Measurements from ENCODE around the gene TRIM6. TPM values are rescaled to one million over a fixed set of nuclear protein-coding genes. Genes with fewer than 3 reads are reported as not detected.

Gene TRIM6
- total RNA-seq, 1 donor from 2014 or later: 10.1 TPM

DNA sequence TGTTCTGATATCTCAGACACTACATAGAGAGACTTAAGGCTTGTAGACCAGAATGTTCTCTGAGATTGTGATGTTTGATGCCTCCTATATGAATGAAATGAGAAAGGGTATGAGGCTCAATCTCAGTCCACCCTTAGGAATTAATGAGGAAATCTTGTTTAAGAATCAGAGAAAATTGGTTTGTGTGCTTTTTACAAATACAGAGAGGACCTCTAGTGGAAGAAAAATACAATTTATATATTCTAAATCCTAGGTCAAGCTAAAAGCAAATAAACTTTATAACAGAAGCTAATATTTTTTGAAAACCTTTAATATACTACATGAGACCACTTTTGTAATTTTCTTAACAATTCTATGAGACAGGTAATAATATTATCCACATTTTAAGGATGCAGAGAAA, 43.1 kb upstream of the TRIM6 start:
- peaks cover 10% of the 10 kb centered on the region for H3K4me1 Mint-ChIP-seq (ENCODE audit: unreplicated experiment)

GRCh38 chr11:5556596-5557188, 39.7 kb upstream of the TRIM6 start:
- DNase-seq (ENCODE audit: low spot score): no peak
- H3K36me3 Mint-ChIP-seq (ENCODE audit: low read depth, unreplicated experiment): no peaks in the 10 kb centered on the region
- H3K27me3 Mint-ChIP-seq (ENCODE audit: unreplicated experiment): no peaks in the 10 kb centered on the region
- H3K9me3 Mint-ChIP-seq (ENCODE audit: unreplicated experiment): no peaks in the 10 kb centered on the region
- TF ChIP-seq, protein P1, sequence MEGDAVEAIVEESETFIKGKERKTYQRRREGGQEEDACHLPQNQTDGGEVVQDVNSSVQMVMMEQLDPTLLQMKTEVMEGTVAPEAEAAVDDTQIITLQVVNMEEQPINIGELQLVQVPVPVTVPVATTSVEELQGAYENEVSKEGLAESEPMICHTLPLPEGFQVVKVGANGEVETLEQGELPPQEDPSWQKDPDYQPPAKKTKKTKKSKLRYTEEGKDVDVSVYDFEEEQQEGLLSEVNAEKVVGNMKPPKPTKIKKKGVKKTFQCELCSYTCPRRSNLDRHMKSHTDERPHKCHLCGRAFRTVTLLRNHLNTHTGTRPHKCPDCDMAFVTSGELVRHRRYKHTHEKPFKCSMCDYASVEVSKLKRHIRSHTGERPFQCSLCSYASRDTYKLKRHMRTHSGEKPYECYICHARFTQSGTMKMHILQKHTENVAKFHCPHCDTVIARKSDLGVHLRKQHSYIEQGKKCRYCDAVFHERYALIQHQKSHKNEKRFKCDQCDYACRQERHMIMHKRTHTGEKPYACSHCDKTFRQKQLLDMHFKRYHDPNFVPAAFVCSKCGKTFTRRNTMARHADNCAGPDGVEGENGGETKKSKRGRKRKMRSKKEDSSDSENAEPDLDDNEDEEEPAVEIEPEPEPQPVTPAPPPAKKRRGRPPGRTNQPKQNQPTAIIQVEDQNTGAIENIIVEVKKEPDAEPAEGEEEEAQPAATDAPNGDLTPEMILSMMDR (IDR thresholded peaks at IDR 0.05; ENCODE audit: unreplicated experiment): no peak
- no peak overlapping the region for H3K4me3 Mint-ChIP-seq (ENCODE audit: unreplicated experiment)
- no peak overlapping the region for H3K27ac Mint-ChIP-seq (ENCODE audit: unreplicated experiment)
- H3K4me1 Mint-ChIP-seq (ENCODE audit: unreplicated experiment): peaks cover 10% of the 10 kb centered on the region

More for the DNA sequence above, 43.1 kb upstream of the TRIM6 start:
- no peak for DNase-seq (ENCODE audit: low spot score)
- no peaks in the 10 kb centered on the region for H3K36me3 Mint-ChIP-seq (ENCODE audit: low read depth, unreplicated experiment)
- no peak overlapping the region for H3K27ac Mint-ChIP-seq (ENCODE audit: unreplicated experiment)
- no peaks in the 10 kb centered on the region for H3K27me3 Mint-ChIP-seq (ENCODE audit: unreplicated experiment)
- TF ChIP-seq, protein P1 (IDR thresholded peaks at IDR 0.05; ENCODE audit: unreplicated experiment): no peak
- no peak overlapping the region for H3K4me3 Mint-ChIP-seq (ENCODE audit: unreplicated experiment)
- no peaks in the 10 kb centered on the region for H3K9me3 Mint-ChIP-seq (ENCODE audit: unreplicated experiment)

DNA sequence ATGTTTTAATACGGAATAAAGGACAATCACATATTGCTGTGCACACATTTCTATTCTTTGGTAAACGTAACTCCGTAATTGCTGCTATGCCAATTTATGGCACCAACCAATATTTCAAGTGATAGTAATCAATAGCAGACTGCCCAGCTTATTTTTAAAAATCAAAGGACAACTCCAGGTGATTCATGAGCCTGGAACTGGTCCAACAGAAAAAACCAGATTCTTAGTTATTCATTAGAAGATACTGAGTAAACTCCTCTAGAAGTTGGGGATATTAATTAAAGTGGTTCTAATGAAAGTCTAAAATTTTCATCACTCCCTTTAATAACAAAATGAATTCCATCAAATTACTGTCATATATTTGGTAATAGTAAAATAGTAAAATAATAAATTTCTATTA, 38.7 kb upstream of the TRIM6 start:
- H3K27ac Mint-ChIP-seq (ENCODE audit: unreplicated experiment): no peak overlapping the region
- H3K27me3 Mint-ChIP-seq (ENCODE audit: unreplicated experiment): no peaks in the 10 kb centered on the region
- peaks cover 10% of the 10 kb centered on the region for H3K4me1 Mint-ChIP-seq (ENCODE audit: unreplicated experiment)
- DNase-seq (ENCODE audit: low spot score): no peak
- H3K36me3 Mint-ChIP-seq (ENCODE audit: low read depth, unreplicated experiment): no peaks in the 10 kb centered on the region
- H3K9me3 Mint-ChIP-seq (ENCODE audit: unreplicated experiment): no peaks in the 10 kb centered on the region
- TF ChIP-seq, protein P1 (IDR thresholded peaks at IDR 0.05; ENCODE audit: unreplicated experiment): no peak
- no peak overlapping the region for H3K4me3 Mint-ChIP-seq (ENCODE audit: unreplicated experiment)

DNA sequence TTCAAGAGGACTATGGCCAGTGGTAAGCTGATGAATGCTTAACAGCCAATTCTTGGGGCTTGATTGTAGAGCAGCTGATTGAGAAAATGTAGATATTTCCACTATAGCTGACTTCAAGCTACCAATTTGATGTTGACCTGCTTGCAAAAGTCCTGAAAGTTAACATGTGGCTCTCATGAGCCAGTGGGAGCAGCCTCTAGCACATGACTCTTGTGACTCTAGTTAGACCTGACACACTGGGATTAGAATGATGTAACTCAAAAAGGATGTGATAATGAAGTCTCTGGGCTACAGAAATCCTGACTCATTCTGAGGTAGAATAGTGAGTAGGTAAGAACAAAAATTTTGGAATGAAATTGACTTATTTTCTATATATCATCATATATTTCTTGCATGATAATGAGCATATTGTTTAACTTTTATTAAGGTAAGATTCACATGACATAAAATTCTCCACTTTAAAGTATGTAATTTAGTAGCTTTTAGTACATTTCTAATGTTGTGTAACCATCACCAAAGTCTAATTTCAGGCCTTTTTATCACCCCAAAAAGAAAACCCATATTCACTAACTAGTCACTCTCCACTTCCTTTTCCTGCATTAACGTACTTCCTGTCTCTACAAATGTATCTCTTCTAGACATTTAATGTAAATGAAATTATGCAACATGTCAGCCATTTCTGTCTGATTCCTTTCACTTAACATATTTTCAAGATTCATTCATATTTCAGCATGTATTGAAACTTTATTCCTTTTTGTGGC, 32.0 kb upstream of the TRIM6 start:
- no peak overlapping the region for H3K4me3 Mint-ChIP-seq (ENCODE audit: unreplicated experiment)
- no peak for DNase-seq (ENCODE audit: low spot score)
- no peak overlapping the region for H3K27ac Mint-ChIP-seq (ENCODE audit: unreplicated experiment)
- H3K27me3 Mint-ChIP-seq (ENCODE audit: unreplicated experiment): no peaks in the 10 kb centered on the region
- no peaks in the 10 kb centered on the region for H3K36me3 Mint-ChIP-seq (ENCODE audit: low read depth, unreplicated experiment)
- peaks cover 5% of the 10 kb centered on the region for H3K4me1 Mint-ChIP-seq (ENCODE audit: unreplicated experiment)
- TF ChIP-seq, protein P1 (IDR thresholded peaks at IDR 0.05; ENCODE audit: unreplicated experiment): no peak
- no peaks in the 10 kb centered on the region for H3K9me3 Mint-ChIP-seq (ENCODE audit: unreplicated experiment)

DNA sequence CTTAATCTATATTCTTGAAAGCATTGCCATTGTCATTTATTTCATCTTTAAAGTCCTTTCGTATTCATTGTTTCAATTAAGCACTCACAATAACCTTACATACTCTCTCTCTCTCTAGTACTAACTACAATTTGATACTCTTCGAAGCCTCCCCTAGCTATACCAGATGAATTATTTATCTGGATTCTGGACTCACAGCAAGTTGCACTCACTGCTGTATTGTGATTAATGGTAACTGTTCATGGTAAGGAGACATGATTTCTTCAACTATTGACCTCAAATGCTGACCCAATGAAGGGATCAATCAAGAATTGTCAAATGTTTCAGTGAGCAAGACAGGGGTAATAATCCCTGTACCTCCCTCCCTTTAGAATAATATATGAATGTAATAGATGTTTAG, 21.8 kb upstream of the TRIM6 start:
- Mint-ChIP-seq H3K27me3 (ENCODE audit: unreplicated experiment) (no peaks in the 10 kb centered on the region), H3K4me1 (ENCODE audit: unreplicated experiment) (no peaks in the 10 kb centered on the region), H3K36me3 (ENCODE audit: low read depth, unreplicated experiment) (no peaks in the 10 kb centered on the region), H3K27ac (ENCODE audit: unreplicated experiment) (no peak overlapping the region), H3K9me3 (ENCODE audit: unreplicated experiment) (no peaks in the 10 kb centered on the region), H3K4me3 (ENCODE audit: unreplicated experiment) (no peak overlapping the region)
- TF ChIP-seq, protein P1 (IDR thresholded peaks at IDR 0.05; ENCODE audit: unreplicated experiment): no peak
- DNase-seq (ENCODE audit: low spot score): no peak
